GM13977 (cell line): ENCODE results near the gene NSDHL.

Source experiments
- DNase-seq: peaks from one replicate; pipeline ENCODE4 v3.0.0; 2012; ENCODE audit warnings: low spot score
- in situ Hi-C: fragments of 300-500 bp; cut with MboI; formaldehyde crosslinking; loops from one replicate; pipeline ENCODE4 v1.12.0; 2022; ENCODE audit warnings: low sequenced_read_pairs, low pct_unique_long_range_greater_than_20kb, mixed read lengths, inconsistent platforms; ENCODE audit not compliant: unreplicated experiment
- TF ChIP-seq, protein P1 (sequence below): IDR thresholded peaks from 2 replicates; pipeline ENCODE4 v1.5.1; 2012; ENCODE audit warnings: mild to moderate bottlenecking, control low read depth; ENCODE audit not compliant: insufficient read depth; ENCODE audit errors: extremely low read depth, missing control alignments

Gene NSDHL

GRCh38 chrX:152892499-152892898 lies 61.6 kb downstream of the NSDHL start:
- no peak for DNase-seq
- in situ Hi-C loops = no loop called here

DNA sequence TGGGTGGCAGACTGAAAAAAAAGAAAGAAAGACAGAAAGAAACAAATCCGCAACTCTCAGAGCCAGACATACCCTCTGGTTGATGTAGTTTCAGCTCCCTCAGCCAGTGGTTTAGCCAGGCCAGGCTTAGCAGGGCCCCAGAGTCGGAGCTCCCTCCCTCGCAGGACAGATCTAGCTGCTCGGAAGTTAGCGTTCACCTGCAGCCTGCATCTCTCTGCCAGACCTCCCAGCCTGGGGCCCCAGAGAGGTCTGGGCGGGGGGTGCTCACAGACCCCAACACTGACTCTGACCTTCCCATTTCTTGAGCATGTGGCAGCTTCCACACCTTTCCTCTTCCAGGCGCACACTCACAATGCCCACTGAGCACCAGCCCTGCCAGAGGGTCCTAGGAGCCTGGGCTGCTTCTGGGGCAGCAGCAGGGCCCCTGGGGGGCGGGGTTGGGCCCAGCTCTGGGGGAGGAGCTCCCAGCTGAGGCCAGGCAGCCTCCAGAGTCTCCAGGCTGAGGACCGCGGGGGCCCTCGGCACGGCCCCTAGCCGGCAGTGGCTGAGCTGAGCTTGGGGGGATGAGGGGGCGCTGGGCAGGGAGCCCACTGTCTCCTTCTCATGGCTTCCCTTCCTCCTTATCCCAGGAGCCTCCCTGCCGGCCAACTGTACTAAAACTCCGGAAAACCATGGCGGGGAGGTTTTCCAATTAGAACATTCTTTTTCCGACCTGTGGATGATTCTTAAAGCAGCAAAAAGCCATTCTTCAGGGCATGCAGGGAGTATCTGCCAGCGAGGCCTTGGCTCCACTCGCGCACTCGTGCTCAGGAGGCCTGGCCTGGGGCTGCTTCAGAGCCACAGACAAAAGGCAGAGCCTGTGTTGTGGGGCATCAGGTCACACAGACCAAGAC lies 62.4 kb downstream of the NSDHL start:
- in situ Hi-C loops = no loop called here
- TF ChIP-seq, protein P1, sequence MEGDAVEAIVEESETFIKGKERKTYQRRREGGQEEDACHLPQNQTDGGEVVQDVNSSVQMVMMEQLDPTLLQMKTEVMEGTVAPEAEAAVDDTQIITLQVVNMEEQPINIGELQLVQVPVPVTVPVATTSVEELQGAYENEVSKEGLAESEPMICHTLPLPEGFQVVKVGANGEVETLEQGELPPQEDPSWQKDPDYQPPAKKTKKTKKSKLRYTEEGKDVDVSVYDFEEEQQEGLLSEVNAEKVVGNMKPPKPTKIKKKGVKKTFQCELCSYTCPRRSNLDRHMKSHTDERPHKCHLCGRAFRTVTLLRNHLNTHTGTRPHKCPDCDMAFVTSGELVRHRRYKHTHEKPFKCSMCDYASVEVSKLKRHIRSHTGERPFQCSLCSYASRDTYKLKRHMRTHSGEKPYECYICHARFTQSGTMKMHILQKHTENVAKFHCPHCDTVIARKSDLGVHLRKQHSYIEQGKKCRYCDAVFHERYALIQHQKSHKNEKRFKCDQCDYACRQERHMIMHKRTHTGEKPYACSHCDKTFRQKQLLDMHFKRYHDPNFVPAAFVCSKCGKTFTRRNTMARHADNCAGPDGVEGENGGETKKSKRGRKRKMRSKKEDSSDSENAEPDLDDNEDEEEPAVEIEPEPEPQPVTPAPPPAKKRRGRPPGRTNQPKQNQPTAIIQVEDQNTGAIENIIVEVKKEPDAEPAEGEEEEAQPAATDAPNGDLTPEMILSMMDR = no peak
- no peak for DNase-seq

More at GRCh38 chrX:152892499-152892898, 61.6 kb downstream of the NSDHL start:
- TF ChIP-seq, protein P1 = no peak

DNA sequence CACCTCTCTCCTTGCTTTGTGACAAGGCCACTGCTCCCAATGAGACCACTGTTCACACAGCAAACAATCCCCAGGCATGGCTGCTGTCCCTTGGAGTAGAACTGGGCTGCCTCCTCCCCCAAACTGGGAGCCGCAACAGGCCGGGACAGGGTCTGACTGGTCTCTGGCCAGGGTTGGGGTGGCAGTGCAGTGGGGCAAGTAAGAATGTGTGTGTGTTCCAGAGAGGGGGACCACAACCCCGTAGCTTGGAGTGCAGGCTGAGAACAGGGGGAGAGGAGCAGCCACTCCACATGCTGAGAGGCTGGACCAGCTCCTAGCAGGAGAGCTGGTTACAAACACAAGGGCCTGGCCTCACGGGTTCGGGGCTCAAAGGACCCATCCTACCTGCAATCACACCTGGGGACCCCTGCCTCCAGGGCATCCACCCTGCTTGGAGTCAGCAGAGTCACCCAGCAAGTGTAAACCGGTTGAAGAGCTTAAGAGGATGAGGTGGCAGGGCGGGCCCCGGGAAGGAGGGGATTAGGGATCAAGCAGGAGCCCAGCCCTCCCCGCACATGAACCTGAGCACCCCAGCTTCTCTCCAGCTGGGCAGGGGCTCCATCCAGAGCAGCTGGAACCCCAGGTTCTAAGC lies 63.2 kb downstream of the NSDHL start:
- in situ Hi-C loops = no loop called here
- DNase-seq = no peak
- TF ChIP-seq, protein P1 = no peak

- in situ Hi-C loops = no loop called here
- no peak for DNase-seq
- TF ChIP-seq, protein P1 = no peak
Measured at GRCh38 chrX:152895121-152895520, 64.3 kb downstream of the NSDHL start.

- TF ChIP-seq, protein P1 = no peak
- in situ Hi-C loops = no loop called here
- no peak for DNase-seq
Measured at GRCh38 chrX:152895724-152896420, 65.0 kb downstream of the NSDHL start.

DNA sequence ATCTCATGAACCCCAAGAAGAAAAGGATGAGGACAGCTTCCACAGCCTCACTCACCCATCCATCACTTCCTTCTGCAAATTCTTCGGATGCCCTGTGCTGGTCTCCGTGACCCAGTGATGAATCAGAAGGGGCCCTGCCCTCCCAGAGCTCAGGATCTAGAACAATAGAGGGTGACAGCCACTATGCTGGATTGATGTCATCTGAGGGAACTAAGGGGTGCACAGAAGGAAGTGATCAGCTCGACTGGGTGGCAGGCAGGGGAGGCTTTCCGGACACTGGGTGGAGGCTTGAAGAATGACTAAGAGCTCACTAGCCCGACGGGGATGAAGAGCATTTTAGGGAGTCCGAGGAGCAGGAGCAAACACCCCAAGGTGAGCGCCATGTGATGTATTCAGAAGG lies 65.6 kb downstream of the NSDHL start:
- TF ChIP-seq, protein P1 = no peak
- no peak for DNase-seq
- in situ Hi-C loops = no loop called here
